LNCAP (cell line): Measurements from ENCODE around the gene VAV3.

Source experiments
- TF ChIP-seq, protein P1 (sequence below): fragments of 450-650 bp; IDR thresholded peaks from 2 replicates; pipeline ENCODE4 v1.5.1; 2017; ENCODE audit warnings: mild to moderate bottlenecking

The VAV3 gene

DNA sequence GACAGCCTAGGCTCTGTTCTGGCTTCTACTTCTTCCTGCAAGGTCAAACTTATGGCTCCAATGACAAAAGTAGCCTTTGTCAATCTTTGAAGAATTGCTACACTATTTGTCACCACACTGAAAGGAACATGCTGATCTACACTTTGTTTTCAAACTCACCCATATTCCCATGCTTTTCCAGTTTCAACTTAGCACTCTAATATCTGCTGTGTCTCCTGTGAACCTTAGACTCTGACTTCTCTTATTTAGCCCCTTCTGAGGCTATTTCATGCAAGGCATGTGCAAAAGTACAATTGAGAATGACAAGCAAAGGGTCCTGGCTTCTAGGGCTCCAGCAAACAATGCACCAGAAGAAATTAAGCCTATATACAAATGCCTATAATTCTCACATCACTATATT is 374.9 kb downstream of the VAV3 start:
- TF ChIP-seq, protein P1, sequence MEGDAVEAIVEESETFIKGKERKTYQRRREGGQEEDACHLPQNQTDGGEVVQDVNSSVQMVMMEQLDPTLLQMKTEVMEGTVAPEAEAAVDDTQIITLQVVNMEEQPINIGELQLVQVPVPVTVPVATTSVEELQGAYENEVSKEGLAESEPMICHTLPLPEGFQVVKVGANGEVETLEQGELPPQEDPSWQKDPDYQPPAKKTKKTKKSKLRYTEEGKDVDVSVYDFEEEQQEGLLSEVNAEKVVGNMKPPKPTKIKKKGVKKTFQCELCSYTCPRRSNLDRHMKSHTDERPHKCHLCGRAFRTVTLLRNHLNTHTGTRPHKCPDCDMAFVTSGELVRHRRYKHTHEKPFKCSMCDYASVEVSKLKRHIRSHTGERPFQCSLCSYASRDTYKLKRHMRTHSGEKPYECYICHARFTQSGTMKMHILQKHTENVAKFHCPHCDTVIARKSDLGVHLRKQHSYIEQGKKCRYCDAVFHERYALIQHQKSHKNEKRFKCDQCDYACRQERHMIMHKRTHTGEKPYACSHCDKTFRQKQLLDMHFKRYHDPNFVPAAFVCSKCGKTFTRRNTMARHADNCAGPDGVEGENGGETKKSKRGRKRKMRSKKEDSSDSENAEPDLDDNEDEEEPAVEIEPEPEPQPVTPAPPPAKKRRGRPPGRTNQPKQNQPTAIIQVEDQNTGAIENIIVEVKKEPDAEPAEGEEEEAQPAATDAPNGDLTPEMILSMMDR: no peak

DNA sequence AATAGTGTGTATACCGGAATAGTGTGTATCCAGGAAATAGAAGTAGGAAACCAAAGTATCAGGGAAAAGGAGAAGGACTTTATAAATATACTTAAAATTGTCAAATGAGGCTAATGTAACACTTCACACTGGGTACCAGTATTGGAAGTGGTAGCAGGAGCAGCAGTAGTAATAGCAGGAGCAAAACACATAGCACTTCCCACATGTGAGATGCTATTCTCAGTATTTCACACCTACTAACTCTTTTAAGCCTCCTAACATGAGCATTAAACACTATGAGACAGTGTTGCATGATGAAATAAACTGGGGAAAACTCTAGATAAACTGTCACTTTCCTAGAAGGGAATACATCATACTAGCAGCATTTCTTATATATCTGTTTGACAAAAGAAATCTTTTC is 376.7 kb downstream of the VAV3 start:
- TF ChIP-seq, protein P1: no peak

DNA sequence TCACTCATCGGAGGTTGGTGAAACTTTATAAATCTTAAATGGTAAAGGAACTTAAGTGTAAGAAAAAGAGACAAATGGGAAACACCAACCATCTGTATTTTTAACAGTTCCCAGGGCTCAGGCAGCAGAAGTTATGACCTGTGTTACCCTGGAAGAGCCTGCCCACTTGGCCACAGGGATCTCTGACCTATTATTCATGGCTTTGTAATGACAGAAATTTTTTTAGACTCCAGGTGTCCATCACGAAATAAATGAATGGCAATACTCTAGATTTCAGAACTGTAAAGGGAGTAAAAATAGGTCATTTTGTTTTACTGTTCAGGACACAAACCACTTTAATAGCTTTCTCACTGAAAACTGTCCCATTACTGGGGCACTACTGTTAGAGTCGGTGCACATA is 389.8 kb downstream of the VAV3 start:
- TF ChIP-seq, protein P1: no peak

DNA sequence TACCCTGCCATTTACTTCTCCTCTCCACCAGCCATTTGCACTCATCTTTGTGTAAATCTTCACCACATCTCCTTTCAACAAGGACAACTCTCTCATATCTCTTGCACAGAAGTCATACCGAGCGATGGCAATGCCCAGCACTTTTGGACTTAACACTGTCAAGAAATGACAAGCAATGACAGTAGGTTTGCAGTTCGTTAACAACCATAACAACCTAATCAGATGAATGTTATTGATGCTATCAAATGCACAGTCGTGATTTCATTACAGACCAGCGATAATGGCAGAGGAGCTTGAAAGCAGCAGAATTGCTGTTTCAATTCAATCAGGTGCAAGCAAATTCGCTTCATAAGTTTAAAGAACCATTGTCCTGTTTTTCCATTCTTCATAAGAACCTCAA is 390.9 kb downstream of the VAV3 start:
- TF ChIP-seq, protein P1: no peak

DNA sequence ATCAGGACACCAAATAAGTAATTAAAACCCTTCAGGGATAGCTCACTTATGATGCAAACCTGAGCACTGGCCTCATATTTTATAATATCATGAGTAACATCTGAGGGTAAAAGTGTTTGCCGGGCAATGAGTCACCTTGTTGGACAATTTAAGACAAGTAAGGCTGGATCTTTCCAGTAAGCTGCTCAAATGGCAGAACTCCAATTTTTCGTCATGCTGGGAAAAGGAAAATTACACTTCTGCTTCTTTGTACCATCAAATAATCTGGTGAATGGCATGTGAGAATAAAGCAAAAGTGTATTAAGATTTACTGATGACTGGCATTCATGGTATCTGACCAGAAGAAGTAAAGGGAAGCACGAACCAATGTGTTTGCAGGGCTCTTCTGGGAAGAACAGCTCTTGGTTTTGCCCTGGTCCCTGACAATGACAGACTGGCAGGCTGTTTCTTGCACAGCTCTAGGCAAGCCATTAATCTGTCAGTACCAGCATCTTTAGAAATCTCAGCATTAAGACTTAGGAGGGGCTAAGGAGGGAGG is 392.2 kb downstream of the VAV3 start:
- TF ChIP-seq, protein P1: no peak

DNA sequence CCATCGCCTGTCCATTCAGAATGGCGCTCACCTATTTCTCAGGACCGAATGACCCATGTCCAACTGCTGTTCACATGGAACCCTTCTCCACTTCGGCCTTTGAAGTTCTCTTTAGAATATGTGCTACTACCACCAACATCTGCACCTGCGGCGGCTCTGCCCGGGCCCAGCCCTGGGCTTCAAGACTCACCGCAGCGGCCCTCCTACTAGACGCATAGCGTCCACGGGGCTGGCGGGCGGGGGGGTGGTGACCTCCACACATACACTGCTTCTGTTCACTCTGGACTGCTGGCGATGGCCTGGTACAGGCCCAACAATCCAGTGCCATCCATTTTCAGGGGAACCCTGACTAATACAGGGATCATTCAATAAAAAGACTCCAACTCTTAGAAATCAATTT is 394.2 kb downstream of the VAV3 start:
- TF ChIP-seq, protein P1: no peak

DNA sequence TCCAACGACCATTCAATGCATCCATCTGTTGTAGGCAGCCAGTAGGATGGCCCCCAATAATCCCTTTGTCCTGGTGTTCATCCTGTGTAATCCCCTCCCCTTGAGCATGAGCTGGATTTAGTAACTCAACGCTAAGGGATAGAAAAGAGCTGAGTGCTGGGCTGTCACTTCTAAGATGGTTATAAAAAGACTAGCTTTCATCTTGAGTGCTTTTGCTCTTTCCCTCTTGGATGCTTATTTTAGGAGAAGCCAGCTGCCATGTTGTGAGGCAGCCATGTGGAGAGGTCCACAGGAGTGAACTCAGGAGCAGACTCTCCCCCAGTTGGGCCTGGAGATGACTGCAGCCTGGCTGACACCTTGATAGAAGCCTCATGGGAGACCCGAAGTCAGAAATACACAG is 401.5 kb downstream of the VAV3 start:
- TF ChIP-seq, protein P1: no peak

DNA sequence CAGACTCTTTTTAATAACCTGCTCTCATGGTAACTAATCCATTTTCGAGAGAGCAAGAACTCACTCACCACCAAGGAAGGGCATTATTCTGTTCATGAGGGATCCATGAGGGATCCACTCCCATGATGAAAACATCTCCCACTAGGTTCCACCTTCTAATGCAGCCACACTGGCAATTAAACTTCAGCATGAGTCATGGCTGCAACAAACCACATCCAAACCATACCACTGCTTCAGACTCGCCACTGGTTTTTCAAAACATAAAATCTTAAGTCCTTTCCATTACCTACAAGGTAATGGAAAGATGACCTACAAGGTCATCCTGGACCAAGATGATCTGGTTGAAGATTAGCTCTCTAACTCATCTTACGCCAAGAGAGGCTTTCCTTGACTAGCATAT is 405.1 kb downstream of the VAV3 start:
- TF ChIP-seq, protein P1: no peak
